Astrocyte (in vitro differentiated cells and primary cell): ENCODE results near the gene TMEM114. TPM values are rescaled to one million over a fixed set of nuclear protein-coding genes. Genes with fewer than 3 reads are reported as not detected.
A peak's percentile ranks its signal among the peaks of the same experiment; 100 is the strongest.

Experiments
- DNase-seq: peaks from one replicate; pipeline ENCODE4 v3.0.0-alpha.2; 2010; ENCODE audit warnings: low read depth
- FAIRE-seq: peaks from 2 replicates; lab custom pipeline; 2011; peaks lifted over from hg19 to GRCh38; lab: Jason Lieb, UNC
- H2AFZ ChIP-seq: 2 replicates; pipeline ENCODE4 v1.6.0; 2012; ENCODE audit warnings: low read depth, low read length, inconsistent platforms
- H3K27ac ChIP-seq: 2 replicates; pipeline ENCODE4 v1.5.1; 2011; ENCODE audit warnings: low read depth, low read length, inconsistent platforms
- H3K27me3 ChIP-seq: 2 replicates; pipeline ENCODE4 v1.6.0; 2011; ENCODE audit warnings: low read length, inconsistent platforms; ENCODE audit not compliant: insufficient read depth
- H3K36me3 ChIP-seq: 2 replicates; pipeline ENCODE4 v1.5.1; 2011; ENCODE audit warnings: low read length, inconsistent platforms; ENCODE audit not compliant: insufficient read depth
- H3K4me1 ChIP-seq: 2 replicates; pipeline ENCODE4 v1.5.1; 2011; ENCODE audit warnings: low read length, inconsistent platforms; ENCODE audit not compliant: insufficient read depth
- H3K4me2 ChIP-seq: 2 replicates; pipeline ENCODE4 v1.6.0; 2012; ENCODE audit warnings: low read length, inconsistent platforms
- H3K4me3 ChIP-seq: 2 replicates; pipeline ENCODE4 v1.5.1; 2011; ENCODE audit warnings: low read depth, mild to moderate bottlenecking, low read length, inconsistent platforms; ENCODE audit not compliant: insufficient read depth
- H3K79me2 ChIP-seq: 2 replicates; pipeline ENCODE4 v1.6.0; 2012; ENCODE audit warnings: mild to moderate bottlenecking, low read length, inconsistent platforms; ENCODE audit not compliant: insufficient read depth
- H3K9ac ChIP-seq: 2 replicates; pipeline ENCODE4 v1.6.0; 2012; ENCODE audit warnings: mild to moderate bottlenecking, low read length, inconsistent platforms
- H3K9me3 ChIP-seq: 2 replicates; pipeline ENCODE4 v1.5.1; 2012; ENCODE audit warnings: low read depth, mild to moderate bottlenecking, low read length, inconsistent platforms; ENCODE audit not compliant: insufficient read depth
- H4K20me1 ChIP-seq: 2 replicates; pipeline ENCODE4 v1.6.0; 2012; ENCODE audit warnings: low read length, inconsistent platforms; ENCODE audit not compliant: insufficient read depth
- H3K27ac Mint-ChIP-seq: one replicate; pipeline ENCODE4 v1.8.0; 2021; ENCODE audit warnings: mild to moderate bottlenecking, mixed read lengths; ENCODE audit not compliant: unreplicated experiment
- H3K27me3 Mint-ChIP-seq: one replicate; pipeline ENCODE4 v1.8.0; 2021; ENCODE audit warnings: low read depth, mixed read lengths; ENCODE audit not compliant: unreplicated experiment
- H3K36me3 Mint-ChIP-seq: one replicate; pipeline ENCODE4 v1.8.0; 2021; ENCODE audit warnings: low read depth, mixed read lengths; ENCODE audit not compliant: unreplicated experiment
- H3K4me1 Mint-ChIP-seq: one replicate; pipeline ENCODE4 v1.8.0; 2021; ENCODE audit warnings: low read depth, mixed read lengths; ENCODE audit not compliant: unreplicated experiment
- H3K4me3 Mint-ChIP-seq: one replicate; pipeline ENCODE4 v1.8.0; 2021; ENCODE audit warnings: mild to moderate bottlenecking, moderate library complexity, mixed read lengths; ENCODE audit not compliant: unreplicated experiment
- H3K9me3 Mint-ChIP-seq: one replicate; pipeline ENCODE4 v1.8.0; 2021; ENCODE audit warnings: mild to moderate bottlenecking, mixed read lengths; ENCODE audit not compliant: unreplicated experiment
- CTCF ChIP-seq: IDR thresholded peaks from 2 replicates; pipeline ENCODE4 v1.5.1; 2011; ENCODE audit warnings: low read depth, mild to moderate bottlenecking, inconsistent platforms, low read length, moderate library complexity; ENCODE audit not compliant: insufficient read depth
- EZH2 ChIP-seq: IDR thresholded peaks from 2 replicates; pipeline ENCODE4 v1.6.1; 2012; ENCODE audit warnings: mild to moderate bottlenecking, low read length, inconsistent platforms; ENCODE audit not compliant: insufficient read depth
- total RNA-seq: library from RNA; stranded (reverse); gene quantifications from 2 replicates; pipeline ENCODE4 v1.2.1, GENCODE V29; 2021

TMEM114 gene
- total RNA-seq, 1 donor from 2014 or later = not detected

DNA sequence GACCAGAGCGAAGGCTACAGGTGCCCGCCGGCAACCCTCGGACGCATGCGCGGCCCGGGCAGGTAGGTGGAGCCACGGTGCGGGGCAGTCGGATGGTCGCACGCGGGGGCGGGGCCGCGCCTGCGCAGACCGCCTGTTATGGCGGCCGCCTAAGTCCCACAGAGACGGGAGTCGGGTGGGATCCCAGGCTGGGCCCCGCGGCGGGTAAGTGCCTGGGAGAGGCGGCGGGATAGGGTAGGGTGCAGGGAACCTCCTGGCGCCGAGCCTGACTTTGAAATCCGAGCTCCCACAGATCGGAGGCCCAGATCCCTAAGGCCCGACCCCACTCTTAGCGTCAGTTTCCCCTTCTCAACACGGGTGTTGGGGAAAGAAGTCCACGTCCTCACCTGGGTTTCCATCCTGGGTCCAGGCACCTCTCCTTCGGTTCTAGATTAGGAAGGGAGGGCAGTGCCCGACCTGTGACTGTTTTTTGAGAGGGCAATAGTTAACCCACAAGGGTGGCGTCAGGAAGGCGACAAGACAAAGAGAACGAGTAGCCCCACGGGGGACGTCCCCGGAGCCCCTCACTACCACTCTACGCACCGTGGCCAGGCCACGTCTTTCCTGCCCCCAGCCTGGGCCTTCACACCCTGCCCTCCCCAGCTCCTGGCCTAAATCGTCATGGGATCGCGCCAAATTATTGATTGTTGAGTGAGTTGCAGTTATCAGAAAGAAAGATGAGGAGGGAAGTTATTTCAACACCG lies 31.4 kb upstream of the TMEM114 start, which contains the start of gene METTL22:
Gene METTL22 (plus strand): TSS at position 127 of the 743 bp plus-strand sequence. CDS start 3,968 bp downstream, outside the sequence.
- Histone ChIP-seq H3K4me1 (peaks cover 12% of the 10 kb centered on the region), H3K4me2 (peak within 1 kb of the TSS; percentile 96), H2AFZ (peak within 1 kb of the TSS; percentile 98), H3K27ac (peak within 1 kb of the TSS; percentile 99), H3K79me2 (peaks cover 46% of the 10 kb centered on the region), H4K20me1 (peaks cover 31% of the 10 kb centered on the region), H3K9me3 (no peaks in the 10 kb centered on the region), H3K36me3 (peaks cover 10% of the 10 kb centered on the region), H3K27me3 (no peaks in the 10 kb centered on the region), H3K4me3 (peak within 1 kb of the TSS; percentile 97), H3K9ac (peak within 1 kb of the TSS; percentile 100)
- Mint-ChIP-seq H3K4me3 (peak within 1 kb of the TSS; percentile 95), H3K27me3 (no peaks in the 10 kb centered on the region), H3K4me1 (peaks cover 9% of the 10 kb centered on the region), H3K36me3 (no peaks in the 10 kb centered on the region), H3K9me3 (no peaks in the 10 kb centered on the region), H3K27ac (peak within 1 kb of the TSS; percentile 93)
- FAIRE-seq (no peak), DNase-seq (peak; percentile 51)
- TF ChIP-seq CTCF = no peak
- TF ChIP-seq EZH2 = no peak

GRCh38 chr16:8621222-8621571 lies 30.9 kb upstream of the TMEM114 start:
- Mint-ChIP-seq H3K27ac (peak overlapping the region; percentile 14), H3K4me1 (peaks cover 9% of the 10 kb centered on the region), H3K9me3 (no peaks in the 10 kb centered on the region), H3K27me3 (no peaks in the 10 kb centered on the region), H3K36me3 (no peaks in the 10 kb centered on the region), H3K4me3 (peak overlapping the region; percentile 95)
- no peaks in the 10 kb centered on the region for H3K9me3 ChIP-seq
- DNase-seq (no peak), FAIRE-seq (no peak)
- H3K36me3 ChIP-seq = peaks cover 9% of the 10 kb centered on the region
- peaks cover 46% of the 10 kb centered on the region for H3K79me2 ChIP-seq
- peaks cover 12% of the 10 kb centered on the region for H3K4me1 ChIP-seq
- peaks cover under 1% of the 10 kb centered on the region for H3K27me3 ChIP-seq
- H3K4me2 ChIP-seq = peak overlapping the region; percentile 96
- H3K27ac ChIP-seq = no peak overlapping the region
- H4K20me1 ChIP-seq = peaks cover 31% of the 10 kb centered on the region
- peak overlapping the region; percentile 100 for H3K9ac ChIP-seq
- peak overlapping the region; percentile 97 for H3K4me3 ChIP-seq
- TF ChIP-seq EZH2 = no peak
- no peak for TF ChIP-seq CTCF
- peak overlapping the region; percentile 98 for H2AFZ ChIP-seq

DNA sequence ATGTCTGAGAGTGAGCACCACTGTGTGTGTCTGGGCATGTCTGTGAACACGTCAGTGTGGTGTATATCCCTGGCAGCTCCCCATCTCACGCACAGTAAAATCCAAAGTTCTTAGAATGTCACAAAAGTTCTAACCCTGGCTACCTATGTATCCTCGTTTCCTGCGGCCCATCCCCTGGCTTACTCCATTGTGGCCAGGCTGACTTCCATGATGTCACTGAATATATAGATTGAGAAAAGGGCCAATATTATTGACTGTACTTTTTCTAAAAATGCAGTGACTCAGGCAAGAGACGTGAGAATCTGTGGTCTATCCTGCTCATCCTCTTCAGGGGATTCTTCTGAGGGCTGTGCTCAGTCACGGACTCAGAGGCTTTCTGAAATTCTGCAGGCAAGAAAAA lies 30.2 kb upstream of the TMEM114 start:
- Histone ChIP-seq H3K4me3 (no peak overlapping the region), H3K4me1 (peaks cover 12% of the 10 kb centered on the region), H4K20me1 (peaks cover 25% of the 10 kb centered on the region), H3K36me3 (peaks cover 3% of the 10 kb centered on the region), H3K9ac (no peak overlapping the region), H3K27me3 (peaks cover 3% of the 10 kb centered on the region), H3K9me3 (no peaks in the 10 kb centered on the region), H3K27ac (no peak overlapping the region), H2AFZ (no peak overlapping the region), H3K4me2 (no peak overlapping the region), H3K79me2 (peaks cover 39% of the 10 kb centered on the region)
- Mint-ChIP-seq H3K36me3 (no peaks in the 10 kb centered on the region), H3K9me3 (no peaks in the 10 kb centered on the region), H3K27me3 (no peaks in the 10 kb centered on the region), H3K27ac (no peak overlapping the region), H3K4me1 (peaks cover 9% of the 10 kb centered on the region), H3K4me3 (peak overlapping the region; percentile 95)
- no peak for FAIRE-seq
- no peak for TF ChIP-seq EZH2
- TF ChIP-seq CTCF = no peak
- no peak for DNase-seq
